GM18505 (cell line): ENCODE data around the gene FBRS.
"Not testable (repeated sequence)": the region's sequence is repeated elsewhere in the genome, so short reads cannot be mapped to it uniquely, and the experiment has no call there.

Experiments used
- ATAC-seq: cut with Tn5 transposase; IDR thresholded peaks from one replicate; pipeline ENCODE4 v1.9.1; 2021; ENCODE audit not compliant: unreplicated experiment
- POLR2A ChIP-seq: IDR thresholded peaks from 4 replicates; pipeline ENCODE4 v1.6.1; 2011; ENCODE audit warnings: borderline replicate concordance; ENCODE audit not compliant: insufficient read depth, insufficient read length; ENCODE audit errors: extremely low read depth

The FBRS gene

DNA sequence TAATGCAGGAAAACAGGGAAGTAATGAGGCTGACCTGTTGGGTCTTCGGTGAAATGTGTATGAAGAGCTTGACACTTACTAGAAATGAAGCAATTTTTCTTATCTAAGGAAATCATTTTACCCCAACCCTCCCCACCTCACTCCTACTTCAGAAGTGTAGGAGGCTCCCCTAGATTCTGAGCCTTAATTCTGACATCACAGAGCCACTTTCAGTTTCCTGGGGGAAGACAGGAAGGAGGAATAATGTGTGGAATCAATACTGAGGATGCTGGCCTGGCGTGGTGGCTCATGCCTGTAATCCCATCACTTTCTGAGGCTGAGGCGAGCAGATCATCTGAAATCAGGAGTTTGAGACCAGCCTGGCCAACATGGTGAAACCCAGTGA is 20.3 kb downstream of the FBRS start:
- ATAC-seq = no peak

DNA sequence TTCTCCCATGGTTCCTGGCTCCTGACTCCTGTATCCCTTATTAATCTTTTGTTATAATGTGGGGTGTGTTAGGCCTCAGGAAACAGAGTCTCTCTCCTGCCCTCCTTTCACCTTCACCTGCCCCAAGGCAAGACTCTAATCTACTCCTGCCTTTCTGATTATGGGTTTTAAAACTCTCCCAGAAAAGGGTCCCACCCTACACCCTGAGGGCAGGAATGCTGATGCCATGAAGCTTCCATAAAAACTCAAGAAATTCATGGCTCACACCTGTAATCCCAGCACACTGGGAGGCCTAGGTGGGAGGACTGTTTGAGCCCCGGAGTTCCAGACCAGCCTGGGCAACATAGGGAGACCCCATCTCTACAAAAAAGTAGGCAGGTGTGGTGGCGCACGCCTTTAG is 22.1 kb downstream of the FBRS start:
- no peak for ATAC-seq

More for the DNA sequence above, 20.3 kb downstream of the FBRS start:
- no peak for TF ChIP-seq POLR2A

DNA sequence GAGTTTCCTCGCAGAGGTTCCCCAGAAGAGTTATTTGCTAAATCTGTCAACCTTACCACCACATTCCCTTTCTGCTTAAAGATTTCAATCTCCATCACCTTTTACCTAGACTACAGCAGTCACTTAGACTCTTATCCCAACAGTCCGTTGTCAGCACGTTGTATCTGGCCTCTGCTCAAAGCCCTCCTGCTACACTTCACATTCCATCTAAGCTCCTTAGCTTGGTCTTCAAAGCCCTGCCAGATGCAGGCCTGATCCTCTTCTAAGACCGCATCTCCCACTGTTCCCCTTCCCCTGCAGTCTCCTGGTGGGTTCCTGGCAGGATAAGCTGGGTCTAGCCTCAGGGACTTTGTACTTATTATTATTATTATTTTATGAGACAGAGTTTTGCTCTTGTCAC is 30.5 kb downstream of the FBRS start:
- no peak for ATAC-seq
- TF ChIP-seq POLR2A = no peak

More for the DNA sequence above, 22.1 kb downstream of the FBRS start:
- no peak for TF ChIP-seq POLR2A

DNA sequence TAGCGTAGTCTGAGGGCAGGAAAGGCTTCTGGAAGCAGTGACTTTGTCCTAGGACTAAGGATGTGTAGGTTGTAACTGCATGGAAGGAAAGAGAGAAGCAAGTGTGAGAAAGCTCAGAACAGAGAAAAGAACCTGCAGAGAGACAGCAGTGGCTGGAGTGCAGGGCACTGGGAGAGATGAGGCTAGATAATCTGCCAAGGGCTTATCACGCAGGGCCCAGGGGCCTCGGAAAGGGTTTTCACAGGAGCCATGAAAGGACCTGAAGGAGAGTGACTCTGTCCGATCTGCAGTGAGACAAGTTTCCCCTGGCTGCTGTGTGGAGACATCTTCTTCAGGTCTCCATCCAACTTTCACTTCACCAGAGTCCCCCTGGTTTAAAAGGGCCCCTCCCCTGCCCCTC is 33.7 kb downstream of the FBRS start:
- no peak for ATAC-seq
- TF ChIP-seq POLR2A = no peak

DNA sequence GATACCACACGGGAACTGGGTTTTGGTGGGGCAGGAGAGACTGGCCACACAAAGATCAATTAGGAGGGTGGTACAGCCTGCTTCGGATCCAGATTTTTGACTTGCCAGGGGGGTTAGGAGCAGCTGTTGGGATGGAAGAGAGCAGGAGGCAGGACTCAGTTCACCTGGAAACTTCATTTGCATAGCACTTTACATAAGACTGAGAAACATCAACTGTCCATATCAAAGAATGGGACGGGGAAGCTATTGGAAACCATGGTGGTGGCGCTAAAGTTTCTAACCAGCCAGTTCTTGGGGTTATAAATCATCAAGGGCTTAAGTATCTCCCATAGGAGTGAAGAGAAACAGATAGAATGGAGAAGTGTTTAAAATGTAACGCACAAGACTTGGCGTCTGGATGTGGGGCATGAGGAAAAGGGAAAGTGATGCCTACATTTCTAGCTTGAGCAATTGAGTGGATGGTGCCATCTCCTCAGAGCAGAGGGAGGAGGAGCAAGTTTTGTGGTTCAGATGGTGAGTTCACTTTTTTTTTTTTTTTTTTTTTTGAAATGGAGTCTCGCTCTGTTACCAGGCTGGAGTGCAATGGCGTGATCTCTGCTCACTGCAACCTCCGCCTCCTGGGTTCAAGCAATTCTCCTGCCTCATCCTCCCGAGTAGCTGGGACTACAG is 34.3 kb downstream of the FBRS start:
- no peak for TF ChIP-seq POLR2A
- ATAC-seq = no peak

DNA sequence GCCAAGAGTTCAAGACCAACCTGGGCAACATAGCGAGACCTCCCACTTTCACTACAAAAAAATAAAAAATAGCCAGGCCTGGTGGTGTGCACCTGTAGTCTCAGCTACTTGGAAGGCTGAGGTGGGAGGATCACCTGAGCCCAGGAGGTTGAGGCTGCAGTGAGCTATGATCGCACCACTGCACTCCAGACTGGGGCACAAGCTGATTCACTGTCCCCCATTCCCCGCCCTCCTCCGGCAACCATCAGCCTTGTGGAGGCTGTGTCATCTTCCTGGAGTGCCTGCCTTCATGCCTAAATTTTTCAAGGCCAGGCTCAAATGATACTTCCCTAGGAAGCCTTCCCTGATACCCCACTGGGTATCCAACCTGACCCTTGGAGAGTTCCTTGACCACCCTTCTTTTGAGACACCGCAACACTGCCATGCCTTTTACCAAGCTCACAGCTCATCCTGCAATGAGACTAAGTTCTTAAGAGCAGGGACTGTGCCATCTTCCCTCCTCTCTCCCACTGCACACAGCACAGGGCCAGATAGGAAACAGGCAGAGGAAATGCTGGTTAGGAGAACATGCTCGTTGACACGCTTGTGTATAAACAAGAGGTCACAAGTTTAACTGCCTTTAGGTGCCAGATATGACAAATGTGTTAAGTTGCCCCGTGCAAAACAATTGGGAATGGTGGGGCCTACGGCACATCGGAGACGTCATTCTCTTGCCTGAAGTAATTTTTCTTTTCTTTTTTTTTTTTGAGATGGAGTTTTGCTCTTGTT is 36.9 kb downstream of the FBRS start:
- ATAC-seq = no peak
- no peak for TF ChIP-seq POLR2A

DNA sequence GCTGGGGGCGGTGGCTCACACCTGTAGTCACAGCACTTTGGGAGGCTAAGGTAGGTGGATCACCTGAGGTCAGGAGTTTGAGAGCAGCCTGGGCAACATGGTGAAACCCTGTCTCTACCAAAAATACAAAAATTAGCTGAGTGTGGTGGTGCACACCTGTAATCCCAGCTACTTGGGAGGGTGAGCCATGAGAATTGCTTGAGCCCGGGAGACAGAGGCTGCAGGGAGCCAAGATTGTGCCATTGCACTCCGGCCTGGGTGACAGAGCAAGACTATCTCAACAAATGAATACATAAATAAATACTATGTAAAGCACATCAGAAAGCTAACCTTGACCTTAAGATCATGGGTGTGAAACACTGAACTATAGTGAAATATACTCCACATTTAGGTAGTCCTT is 38.4 kb downstream of the FBRS start:
- not testable (repeated sequence) for ATAC-seq

DNA sequence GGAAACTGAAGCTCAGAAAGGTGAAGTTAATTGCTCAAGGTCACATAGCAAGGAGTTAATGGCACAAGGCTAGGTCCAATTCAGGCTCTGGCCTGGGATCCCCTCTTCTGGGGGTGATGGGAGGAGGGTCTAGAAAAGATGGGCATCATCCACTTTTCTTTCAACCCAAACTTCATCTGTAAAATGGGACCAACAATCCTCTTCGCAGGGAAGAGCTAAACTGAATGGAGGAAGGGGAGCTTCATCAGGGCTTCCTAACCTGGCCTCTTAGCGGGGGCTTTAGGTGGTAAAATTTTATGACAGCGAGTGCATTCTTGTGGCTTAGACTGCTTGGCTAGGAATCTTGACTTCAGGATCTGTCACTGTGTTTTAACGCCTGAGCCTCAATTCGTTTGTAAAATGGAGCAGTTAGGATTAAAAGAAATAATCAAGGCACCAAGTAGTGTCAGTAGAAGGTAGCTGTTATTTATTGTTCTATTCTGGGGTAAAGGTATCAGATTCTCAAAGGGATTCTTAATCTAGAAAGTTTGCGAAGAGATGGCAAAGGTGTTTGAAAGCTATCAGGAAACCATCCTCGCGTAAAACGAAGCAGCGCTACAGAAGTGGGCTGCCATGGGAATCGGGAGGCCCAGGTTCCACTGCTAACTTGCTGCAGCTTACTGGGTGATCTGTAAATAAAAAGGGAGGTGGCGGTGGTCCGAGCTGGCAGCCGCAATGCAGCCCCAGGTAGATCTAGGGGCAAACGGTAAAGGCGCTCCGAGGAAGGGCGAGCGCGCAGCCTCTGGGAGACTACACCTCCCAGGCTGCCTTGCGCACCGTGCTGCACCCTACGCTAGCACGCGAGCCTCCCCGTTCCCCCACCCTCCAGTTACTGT is 39.3 kb downstream of the FBRS start:
- peak; percentile 79 for ATAC-seq
- no peak for TF ChIP-seq POLR2A

DNA sequence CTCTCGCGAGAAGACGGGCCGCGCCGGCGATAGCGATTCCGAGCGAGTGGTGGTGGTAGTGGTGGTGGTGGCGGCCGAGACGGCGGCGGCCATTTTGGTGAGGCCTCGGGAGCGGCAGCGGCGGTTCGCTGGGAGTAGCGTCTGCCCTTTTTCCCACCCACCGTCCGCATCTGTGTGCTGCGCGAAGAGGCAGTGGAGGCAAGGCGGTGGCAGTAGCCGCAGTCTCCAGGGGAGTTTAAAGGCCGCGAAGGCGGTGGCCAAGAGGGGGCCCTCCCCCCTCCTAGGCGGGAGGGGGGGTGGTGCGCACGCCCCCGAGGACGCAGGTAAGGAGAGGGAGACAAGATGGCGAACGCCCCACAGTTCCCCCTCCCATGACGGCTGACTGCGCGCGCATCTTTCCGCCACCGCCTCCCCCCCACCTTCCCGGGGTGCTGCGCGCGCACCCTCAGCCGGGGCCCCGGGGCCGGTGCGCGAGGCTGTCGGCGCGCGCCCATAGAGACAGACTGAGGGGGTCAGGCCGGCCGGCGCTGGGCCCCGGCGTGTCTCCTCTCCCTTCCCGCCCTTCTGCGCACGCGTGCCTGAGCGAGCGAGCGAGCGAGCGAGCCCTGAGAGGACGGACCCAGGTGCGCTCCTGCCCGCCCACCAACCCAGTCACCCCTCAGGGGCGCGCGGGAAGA is 40.0 kb downstream of the FBRS start:
- ATAC-seq = peak; percentile 64
- peak; percentile 92 for TF ChIP-seq POLR2A

DNA sequence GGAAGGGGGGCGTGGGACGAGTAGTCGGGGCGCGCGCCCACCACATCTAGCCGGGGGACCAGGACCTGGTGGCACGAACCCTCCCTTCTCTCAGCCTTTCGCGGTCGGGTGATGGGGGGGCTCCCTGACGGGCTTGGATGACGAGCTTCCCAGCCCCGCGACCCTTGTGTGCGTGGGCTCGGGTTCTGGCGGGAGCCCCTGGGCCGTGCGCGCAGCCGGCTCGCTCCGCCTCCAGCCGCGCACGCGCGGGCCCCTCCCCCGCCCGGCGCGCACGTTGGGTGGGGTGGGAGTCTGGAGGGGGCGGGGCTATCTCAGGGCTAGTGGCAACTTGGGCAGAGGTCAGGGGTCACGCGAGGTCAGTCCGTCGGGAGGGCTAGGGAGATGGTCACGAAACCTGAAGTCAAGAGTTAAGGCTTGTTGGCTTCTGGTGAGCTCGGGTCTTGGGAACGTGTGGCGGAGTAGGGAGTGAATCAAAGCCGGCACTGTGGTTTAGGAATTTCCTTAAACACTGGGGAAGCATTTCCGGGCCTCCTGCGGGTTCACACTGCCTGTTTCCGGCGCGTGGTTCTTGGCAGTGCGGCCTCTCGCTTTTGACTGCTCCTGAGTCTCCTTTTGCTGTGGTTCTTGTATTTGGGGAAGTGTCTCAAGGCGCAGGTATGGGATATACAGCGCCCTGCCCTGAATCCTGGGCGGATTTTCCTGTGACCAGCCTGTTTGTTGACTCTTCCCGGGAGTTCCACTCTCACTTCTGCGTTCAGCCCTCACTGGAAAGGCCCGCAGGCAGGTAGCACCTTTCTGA is 40.8 kb downstream of the FBRS start, which contains the start of gene SRCAP:
Gene SRCAP (plus strand): TSS at position 356 of the 799 bp plus-strand sequence. CDS start 1,654 bp downstream, outside the sequence.
- TF ChIP-seq POLR2A = peak; percentile 78
- ATAC-seq = peak; percentile 25

DNA sequence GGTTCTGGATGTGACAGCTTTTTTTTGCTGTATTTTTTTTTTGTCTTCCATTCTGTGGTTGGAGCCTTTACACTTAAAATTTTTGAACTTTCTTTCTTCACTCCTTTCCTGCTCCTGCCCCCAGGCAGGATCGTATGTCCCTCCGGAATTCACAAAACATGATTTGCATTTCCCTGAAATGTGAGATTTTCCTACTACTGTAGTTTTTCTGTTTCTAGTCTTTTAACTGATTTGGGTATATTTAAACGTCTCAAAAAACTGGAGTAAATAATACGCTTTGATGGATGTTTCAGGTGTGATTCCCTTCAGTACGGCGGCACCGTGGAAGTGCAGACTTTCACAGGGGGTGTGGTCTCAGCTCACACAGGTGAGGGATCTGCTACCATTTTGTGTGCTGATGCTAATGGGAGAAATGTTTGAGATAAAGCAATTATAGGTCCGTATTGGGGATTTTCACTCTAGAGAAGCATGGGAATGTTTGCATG is 41.4 kb downstream of the FBRS start:
- no peak for ATAC-seq
- TF ChIP-seq POLR2A = no peak

DNA sequence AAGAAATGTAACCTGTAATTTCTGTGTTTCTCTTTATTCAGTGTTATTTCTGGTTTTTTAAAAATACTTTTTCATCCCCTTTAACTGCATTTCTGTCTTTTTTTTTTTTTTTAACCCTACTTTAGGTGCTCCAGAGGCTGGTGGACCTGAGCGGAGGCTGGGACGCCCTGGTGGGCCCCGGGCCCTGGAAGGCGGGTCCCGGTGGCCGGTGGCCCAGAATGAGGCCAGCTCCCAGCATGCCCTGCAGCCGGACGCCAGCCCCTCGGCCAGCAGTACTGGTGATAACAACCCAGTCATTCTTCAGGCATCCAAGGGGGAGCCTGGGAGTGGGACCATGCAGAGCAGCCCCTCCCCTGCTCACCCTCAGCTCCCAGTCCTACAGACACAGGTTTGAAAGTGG is 42.3 kb downstream of the FBRS start:
- no peak for ATAC-seq
- no peak for TF ChIP-seq POLR2A
